ENCODE measurements around the gene THSD7B.

Gene THSD7B

GRCh38 chr2:137724912-137725311 lies 959.6 kb downstream of the THSD7B start:
- no peak overlapping the region for H3K4me3 ChIP-seq (ENCODE audit: low read length)
- TF ChIP-seq EZH2phosphoT487 (IDR thresholded peaks at IDR 0.05; ENCODE audit: borderline replicate concordance, low read length): no peak
- TF ChIP-seq CTCF (IDR thresholded peaks at IDR 0.05; ENCODE audit: low read depth, low read length, poor library complexity, severe bottlenecking): no peak
- no peaks in the 10 kb centered on the region for H3K4me1 ChIP-seq (ENCODE audit: control insufficient read depth, low read length)
- no peaks in the 10 kb centered on the region for H3F3A ChIP-seq (ENCODE audit: control insufficient read depth, insufficient read depth)
- no peaks in the 10 kb centered on the region for H3K27me3 ChIP-seq (ENCODE audit: control insufficient read depth, low read length)
- no peak overlapping the region for H3K27ac ChIP-seq (ENCODE audit: low read depth, low read length)
- no peaks in the 10 kb centered on the region for H3K36me3 ChIP-seq (ENCODE audit: control insufficient read depth, low read length)
- no peaks in the 10 kb centered on the region for H4K20me1 ChIP-seq (ENCODE audit: control insufficient read depth, insufficient read depth, low read depth, low read length)
- no peaks in the 10 kb centered on the region for H3K9me2 ChIP-seq (replicated peaks; ENCODE audit: control insufficient read depth, low read length)
- no peaks in the 10 kb centered on the region for H3K79me2 ChIP-seq (ENCODE audit: control insufficient read depth, low read length)
- no peak overlapping the region for H3K4me2 ChIP-seq (ENCODE audit: low read length)
- no peaks in the 10 kb centered on the region for H3K9me3 ChIP-seq (ENCODE audit: control insufficient read depth, insufficient read depth, low read length)

Measured in DOHH2 (cell line).